Head of caudate nucleus (tissue), 42 donors: ENCODE results near the gene CPD.
"Not testable (repeated sequence)": the region's sequence is repeated elsewhere in the genome, so short reads cannot be mapped to it uniquely, and the experiment has no call there.

Source experiments
- DNase-seq, 42 donors: peaks; one replicate each; pipeline versions ENCODE4 v3.0.0 to v3.0.0-alpha.2; 2020 to 2021; ENCODE audit warnings: mixed read lengths in 7 of 42
- intact Hi-C: fragments of 100-400 bp; cut with DNase I; formaldehyde crosslinking; loops from one replicate; pipeline ENCODE4 v1.15.0; 2022

Gene CPD

DNA sequence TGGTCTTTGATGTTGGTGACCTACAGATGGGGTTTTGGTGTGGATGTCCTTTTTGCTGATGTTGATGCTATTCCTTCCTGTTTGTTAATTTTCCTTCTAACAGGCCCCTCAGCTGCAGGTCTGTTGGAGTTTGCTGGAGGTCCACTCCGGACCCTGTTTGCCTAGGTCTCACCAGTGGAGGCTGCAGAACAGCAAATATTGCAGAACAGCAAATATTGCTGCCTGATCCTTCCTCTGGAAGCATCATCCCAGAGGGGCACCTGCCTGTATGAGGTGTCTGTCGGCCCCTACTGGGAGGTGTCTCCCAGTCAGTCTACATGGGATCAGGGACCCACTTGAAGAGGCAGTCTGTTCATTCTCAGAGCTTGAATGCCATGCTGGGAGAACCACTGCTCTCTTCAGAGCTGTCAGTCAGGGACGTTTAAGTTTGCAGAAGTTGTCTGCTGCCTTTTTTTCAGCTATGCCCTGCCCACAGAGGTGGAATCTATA is 33.3 kb downstream of the CPD start:
- intact Hi-C loops, DNase-seq: not testable (repeated sequence)

- intact Hi-C loops, result no loop called here
- DNase-seq, result no peak
Observed at GRCh38 chr17:30413109-30413508, 34.4 kb downstream of the CPD start.

DNA sequence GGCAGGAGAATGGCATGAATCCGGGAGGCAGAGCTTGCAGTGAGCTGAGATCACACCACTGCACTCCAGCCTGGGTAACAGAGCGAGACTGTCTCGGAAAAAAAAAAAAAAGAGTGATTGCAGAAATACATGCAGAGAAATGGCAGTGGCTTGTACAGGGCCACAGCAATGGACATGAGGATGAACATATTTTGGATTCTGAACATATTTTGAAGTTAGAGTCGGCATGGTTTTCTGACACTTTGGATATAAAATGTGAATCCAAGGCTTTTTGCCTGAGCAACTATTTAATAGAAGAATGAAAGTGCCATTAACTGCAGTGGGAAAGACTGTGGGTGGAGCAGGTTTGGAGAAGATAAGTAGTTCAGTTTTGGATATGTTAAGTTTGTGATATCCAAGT is 35.8 kb downstream of the CPD start:
- intact Hi-C loops, result no loop called here
- no peak for DNase-seq

GRCh38 chr17:30415491-30415890 is 36.8 kb downstream of the CPD start:
- no peak for DNase-seq
- intact Hi-C loops, result no loop called here

- intact Hi-C loops, DNase-seq: not testable (repeated sequence)
Observed at GRCh38 chr17:30418070-30418469, 39.3 kb downstream of the CPD start.

GRCh38 chr17:30421592-30421991 is 42.9 kb downstream of the CPD start:
- DNase-seq, result no peak
- intact Hi-C loops, result no loop called here

GRCh38 chr17:30422171-30422570 is 43.4 kb downstream of the CPD start:
- intact Hi-C loops, result no loop called here
- no peak for DNase-seq

DNA sequence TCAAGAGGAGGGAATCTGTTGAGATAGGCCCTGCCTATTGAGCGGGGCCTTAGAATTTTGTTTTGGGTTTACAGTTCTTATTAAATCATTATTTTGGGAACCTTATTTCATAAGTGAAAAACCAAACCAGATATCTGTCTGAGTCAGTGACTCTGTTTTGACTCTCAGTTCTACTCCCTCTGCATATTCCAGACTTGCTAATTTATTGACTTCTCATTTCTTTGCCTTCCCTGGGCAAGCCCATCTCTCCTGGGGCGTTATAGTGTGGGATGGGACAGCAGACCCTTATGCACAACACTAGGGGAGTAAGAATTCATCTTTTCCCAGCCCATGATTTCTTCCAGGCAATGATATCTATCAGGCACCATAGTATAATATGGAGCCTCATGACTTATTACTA is 45.7 kb downstream of the CPD start:
- intact Hi-C loops, result no loop called here
- DNase-seq, result no peak

GRCh38 chr17:30426292-30426691 is 47.6 kb downstream of the CPD start:
- intact Hi-C loops, result no loop called here
- DNase-seq, result no peak

DNA sequence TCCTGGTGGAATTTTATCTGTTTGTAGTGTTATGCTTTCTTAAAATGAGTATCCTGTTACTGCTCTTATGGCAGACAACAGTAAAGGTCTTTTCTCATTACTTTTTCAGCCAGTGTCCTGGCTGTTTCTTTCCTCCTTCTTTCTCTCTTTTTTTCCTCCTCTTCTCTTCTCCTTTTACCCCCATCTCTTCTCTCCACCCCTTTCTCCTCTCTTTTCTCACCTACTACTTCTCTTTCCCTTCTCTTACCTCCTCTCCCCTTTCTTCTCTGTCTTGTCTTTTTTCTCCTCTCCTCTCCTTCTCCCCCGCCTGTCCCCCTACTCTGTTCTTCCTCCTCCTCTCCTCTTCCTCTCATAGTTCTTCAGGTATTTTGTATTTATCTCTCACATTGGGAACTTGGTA is 48.9 kb downstream of the CPD start:
- no peak for DNase-seq
- intact Hi-C loops, result no loop called here

DNA sequence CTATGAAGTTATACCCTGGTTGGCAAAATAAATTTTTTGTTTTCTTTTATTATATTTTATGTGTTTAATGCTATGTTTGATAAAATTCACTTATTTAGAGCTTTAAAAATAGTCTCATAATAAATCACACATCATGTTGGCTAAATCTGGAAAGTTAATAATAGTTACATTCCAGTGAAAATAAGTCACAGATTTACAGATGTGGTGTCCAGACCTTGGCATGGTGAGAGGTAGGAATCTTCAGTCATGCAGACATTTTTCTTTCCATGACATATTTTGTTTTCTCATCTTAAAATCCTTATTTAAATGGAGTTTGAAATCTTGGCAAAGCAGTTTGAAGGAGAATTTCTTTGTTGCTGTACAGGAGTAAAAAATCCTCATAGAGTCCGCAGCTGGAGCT is 50.4 kb downstream of the CPD start:
- no peak for DNase-seq
- intact Hi-C loops, result no loop called here

GRCh38 chr17:30433514-30433913 is 54.8 kb downstream of the CPD start:
- DNase-seq, result peak in 1 of 42 donors; percentile 47
- intact Hi-C loops, result no loop called here

- no peak for DNase-seq
- intact Hi-C loops, result no loop called here
Observed at GRCh38 chr17:30436729-30437128, 58.0 kb downstream of the CPD start.

GRCh38 chr17:30443721-30444120 is 65.0 kb downstream of the CPD start:
- intact Hi-C loops, result no loop called here
- no peak for DNase-seq

- intact Hi-C loops, DNase-seq: not testable (repeated sequence)
Observed at GRCh38 chr17:30446640-30447039, 67.9 kb downstream of the CPD start.

- peak in 34 of 42 donors; percentile 3 to 78 (median 46) for DNase-seq
- intact Hi-C loops, result no loop called here
Observed at GRCh38 chr17:30449480-30449879, 70.8 kb downstream of the CPD start.

GRCh38 chr17:30450125-30451027 is 71.6 kb downstream of the CPD start:
- intact Hi-C loops, result no loop called here
- DNase-seq, result no peak

DNA sequence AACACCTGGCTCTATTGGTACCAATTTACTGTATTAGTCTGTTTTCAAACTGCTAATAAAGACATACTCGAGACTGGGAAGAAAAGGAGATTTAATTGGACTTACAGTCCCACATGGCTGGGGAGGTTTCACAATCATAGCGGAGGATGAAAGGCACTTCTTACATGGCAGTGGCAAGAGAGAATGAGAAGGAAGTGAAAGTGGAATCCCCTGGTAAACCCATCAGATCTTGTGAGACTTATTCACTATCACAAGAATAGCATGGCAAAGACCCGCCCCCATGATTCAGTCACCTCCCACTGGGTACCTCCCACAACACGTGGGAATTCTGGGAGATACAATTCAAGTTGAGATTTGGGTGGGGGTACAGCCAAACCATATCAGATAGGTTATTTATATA is 75.9 kb downstream of the CPD start:
- intact Hi-C loops, result no loop called here
- DNase-seq, result no peak

GRCh38 chr17:30458371-30458770 is 79.6 kb downstream of the CPD start:
- intact Hi-C loops, result no loop called here

GRCh38 chr17:30458797-30459413 is 80.2 kb downstream of the CPD start:
- intact Hi-C loops, DNase-seq: not testable (repeated sequence)

More at GRCh38 chr17:30458371-30458770, 79.6 kb downstream of the CPD start:
- no peak for DNase-seq

DNA sequence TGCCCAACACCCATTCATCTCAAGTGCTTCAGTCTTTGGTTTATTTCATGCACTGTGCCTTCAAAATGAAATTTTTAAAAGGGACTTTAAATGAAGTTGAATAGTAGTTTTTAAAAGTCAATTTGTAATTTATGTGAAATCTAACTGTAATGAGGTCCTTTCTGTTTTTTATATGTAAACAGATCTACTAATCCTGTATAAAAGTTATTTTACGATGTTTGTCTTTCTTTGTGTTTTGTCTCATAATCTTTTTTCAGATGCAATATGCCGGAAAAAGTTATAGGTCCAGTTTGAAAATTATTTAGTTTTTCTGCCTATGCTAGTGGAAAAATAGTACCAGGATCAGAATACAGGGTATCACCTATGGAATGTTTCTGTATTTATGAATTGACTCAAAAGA is 89.7 kb downstream of the CPD start:
- no peak for DNase-seq
- intact Hi-C loops, result no loop called here
